Frontal cortex (tissue), 4 donors: ENCODE measurements around the gene ANGPTL2. TPM values are rescaled to one million over a fixed set of nuclear protein-coding genes. Genes with fewer than 3 reads are reported as not detected.
A peak's percentile ranks its signal among the peaks of the same experiment; 100 is the strongest.

Experiments
- DNase-seq, 2 donors: peaks; one replicate each; pipeline ENCODE4 v3.0.0; 2012; ENCODE audit warnings: low spot score in 2 of 2
- FAIRE-seq: peaks from 2 replicates; lab custom pipeline; 2012; peaks lifted over from hg19 to GRCh38; lab: Jason Lieb, UNC
- total RNA-seq: library from RNA; depleted of rRNA; stranded (reverse); fragments of >200 nt; gene quantifications from one replicate; pipeline ENCODE4 v1.2.3, GENCODE V29; 2014
- donor health status: control.
- donor health status: control.
- donor health status: control.

ANGPTL2 gene
- total RNA-seq, 1 donor from 2014 or later, result 2.0 TPM

DNA sequence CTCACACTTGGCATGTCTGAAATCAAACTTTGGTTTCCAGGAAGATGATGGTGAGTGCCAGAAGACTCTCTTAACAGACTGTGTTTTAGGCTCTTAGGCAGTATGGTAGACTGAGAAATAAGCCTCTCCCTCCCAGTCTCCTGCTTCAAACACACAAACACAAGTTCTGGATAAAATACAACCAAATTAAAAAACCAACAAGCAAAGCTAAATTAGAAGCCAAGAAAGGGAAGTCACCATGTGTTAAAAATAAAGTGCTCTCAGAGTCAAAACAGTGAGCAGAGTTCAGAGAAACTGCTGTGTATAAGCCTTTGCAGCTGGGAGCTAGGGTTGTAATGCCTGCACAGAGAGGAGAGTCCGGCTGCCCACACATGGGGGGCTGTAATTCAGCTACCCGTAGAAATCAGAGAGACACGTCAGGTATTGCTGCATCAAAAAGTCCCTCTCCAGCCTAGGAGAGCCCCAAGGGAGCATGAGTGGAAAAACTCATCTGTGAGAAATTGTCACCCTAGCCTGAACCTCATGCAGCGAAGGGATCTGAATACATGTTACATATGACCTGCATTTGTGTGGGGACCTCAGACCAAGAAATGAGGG lies 62.6 kb downstream of the ANGPTL2 start:
- FAIRE-seq (no peak), DNase-seq (no peak)

DNA sequence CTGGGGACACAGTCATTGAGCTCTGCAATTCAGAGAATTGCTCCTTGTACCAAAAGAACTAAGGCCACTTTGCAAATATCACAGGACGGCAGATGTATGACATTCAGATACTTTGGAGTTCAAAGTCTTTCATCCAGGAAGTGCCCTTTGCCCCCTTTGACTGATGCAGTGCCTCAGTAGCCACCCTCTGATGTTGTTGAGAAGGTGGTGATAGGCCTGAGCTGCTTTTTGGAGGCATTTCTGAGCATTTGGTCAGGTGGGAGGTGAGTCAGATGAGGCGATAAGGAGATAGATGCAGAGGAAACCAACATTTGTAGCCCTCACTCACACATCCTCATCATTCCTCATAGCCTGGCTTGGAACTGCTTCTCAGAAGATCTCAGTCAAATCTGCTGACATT lies 63.4 kb downstream of the ANGPTL2 start:
- DNase-seq (no peak), FAIRE-seq (no peak)

DNA sequence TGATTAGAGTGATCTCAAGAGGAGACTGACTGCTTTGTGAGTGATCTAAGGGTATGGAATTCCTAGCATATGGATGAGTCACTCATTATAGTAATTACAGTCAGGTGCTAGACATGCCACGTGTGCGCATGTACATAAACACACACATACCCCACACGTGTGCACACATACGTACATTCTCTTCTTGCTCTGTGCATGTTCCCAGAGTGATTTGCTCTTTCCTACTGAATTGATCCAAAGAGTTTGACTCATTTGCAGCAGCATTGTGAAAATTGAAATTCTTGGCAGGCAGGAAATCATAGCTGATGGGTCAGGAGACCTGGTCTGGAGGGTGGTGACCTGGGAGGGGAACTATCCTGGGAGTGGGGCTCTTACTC lies 63.8 kb downstream of the ANGPTL2 start:
- DNase-seq (no peak), FAIRE-seq (no peak)

DNA sequence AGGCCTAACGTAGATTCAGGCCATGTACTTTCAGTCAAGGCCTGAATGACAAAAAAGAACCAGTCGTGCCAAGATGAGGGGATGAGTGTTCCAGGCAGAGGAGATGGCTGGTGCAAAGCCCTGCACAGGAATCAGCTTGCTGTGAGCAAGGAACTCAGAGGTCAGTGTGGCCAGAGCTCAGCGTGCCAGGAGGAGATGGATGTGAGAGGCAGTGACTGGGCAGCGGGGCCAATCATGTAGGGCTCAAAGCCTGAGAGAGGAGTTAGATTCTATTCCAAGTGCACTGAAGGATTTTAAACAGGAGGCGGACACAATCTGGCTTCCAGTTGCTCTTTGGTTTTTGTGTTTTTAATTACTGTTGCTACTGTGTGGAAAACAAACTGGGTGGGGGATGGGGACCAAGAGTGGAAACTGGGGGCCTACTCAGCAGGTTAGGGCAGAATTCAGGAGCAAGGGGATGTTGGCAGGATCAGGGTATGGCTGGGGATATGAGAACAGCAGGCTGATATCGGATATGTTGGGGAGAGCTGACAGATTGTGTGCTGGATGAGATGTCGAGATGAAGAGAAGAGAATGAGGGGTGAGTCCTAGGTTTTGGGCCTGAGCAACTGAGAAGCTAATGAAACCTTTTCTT lies 64.3 kb downstream of the ANGPTL2 start:
- DNase-seq, result no peak

DNA sequence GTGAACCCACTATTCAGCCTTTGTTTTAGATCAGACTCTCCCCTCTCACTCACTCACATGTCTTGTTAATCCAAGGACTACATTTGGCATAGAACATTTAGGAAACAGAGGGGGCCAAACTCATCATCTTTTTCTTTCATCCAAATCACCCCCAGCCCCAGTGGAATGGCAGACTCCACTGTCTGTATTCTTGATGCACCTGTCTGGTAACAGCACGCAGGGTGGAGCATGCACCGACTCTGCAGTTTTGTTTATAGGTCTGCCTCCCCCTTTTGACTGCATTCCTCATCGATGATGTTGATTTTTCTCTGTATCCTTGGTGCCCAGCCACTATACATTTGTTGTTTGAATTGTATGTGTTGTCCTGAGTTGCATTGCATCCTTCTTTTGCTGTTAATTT lies 66.0 kb downstream of the ANGPTL2 start:
- no peak for FAIRE-seq
- DNase-seq, result no peak

More for the DNA sequence above, 64.3 kb downstream of the ANGPTL2 start:
- no peak for FAIRE-seq

DNA sequence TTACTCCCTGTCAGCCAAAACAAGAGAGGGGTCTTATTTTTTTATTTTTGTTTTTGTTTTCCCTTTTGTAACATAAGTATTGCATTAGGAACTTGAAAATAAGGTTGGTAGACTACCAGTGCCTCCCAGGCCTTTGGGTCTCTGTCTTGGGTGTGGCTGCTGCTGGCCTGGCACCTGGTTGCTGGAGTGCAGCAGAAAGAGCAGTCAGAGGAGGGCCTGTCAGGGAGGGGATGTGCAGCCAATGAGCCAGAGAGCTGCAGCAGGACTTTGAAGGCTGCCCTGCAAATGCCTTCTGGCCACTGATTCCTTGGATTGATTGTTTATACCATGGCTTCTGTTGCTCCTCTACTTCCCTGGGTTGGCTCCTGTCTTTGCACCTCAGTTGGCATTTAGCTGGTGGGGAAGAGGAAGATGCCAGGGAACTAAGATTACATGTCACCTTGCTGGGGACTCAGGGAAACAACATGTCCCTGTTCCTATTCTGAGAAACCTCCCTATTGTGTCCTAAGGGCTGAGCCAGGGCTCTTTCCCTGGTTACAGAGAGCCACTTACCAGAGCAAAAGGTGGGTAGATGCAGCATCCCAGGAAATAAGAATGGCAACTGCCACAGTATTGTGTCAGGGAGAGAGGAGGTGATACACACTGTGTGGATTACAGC lies 66.6 kb downstream of the ANGPTL2 start:
- FAIRE-seq (no peak), DNase-seq (no peak)

DNA sequence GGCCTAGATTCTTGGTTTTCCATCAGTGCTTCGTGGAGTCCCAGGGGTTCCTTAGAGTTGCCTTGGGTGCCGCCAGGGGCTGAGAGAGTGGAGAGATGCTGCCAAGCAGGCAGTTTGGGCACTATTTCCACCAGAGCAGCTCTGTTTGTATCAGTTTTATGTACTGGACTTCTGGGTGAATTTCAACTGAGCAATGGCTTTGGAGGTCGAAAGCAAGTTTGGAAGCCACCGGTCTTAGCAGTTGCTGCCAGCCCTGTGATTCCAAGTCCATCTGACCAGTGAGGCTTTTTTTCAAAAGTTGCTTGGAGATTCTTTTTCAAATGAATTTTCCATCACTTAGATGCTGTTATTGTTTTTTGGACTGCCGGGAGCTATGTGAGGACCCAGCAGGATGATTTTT lies 68.5 kb downstream of the ANGPTL2 start:
- FAIRE-seq, result no peak
- no peak for DNase-seq

DNA sequence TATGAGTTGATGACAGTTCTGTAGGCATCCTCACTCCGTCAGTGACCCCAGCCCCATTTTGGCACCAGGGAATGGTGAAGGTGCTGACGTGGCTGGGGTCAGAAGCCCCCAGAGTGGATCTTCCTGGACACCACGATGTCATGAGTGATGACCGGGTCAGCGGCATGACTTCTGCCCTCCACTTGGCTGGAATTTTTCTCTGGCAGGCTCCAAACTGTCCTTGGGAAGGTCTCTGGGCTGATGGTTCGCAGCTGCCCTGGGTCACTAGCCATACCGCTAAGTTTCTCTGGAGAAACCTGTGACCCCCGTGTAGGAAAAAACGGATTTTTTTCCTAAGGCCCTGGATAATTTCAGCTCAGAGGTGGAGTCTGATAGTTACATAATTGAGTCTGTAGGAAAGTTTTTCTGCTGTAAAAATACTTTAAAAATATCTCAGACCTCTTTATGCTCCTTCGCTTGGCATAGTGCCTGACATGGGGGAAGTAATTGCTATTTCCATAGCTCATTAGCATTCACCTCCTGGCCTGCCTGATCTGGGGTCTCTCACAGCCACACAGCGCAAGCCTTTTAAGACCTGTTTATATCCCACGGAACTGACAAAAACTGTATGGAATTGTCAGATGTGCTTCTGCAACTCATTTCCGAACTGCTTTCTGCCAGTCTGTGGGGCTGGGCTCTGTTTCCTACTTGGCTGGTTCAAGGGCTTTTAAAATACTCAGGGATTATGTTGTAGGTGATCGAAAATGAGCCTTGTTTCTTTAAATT lies 69.2 kb downstream of the ANGPTL2 start:
- no peak for DNase-seq
- FAIRE-seq, result no peak

DNA sequence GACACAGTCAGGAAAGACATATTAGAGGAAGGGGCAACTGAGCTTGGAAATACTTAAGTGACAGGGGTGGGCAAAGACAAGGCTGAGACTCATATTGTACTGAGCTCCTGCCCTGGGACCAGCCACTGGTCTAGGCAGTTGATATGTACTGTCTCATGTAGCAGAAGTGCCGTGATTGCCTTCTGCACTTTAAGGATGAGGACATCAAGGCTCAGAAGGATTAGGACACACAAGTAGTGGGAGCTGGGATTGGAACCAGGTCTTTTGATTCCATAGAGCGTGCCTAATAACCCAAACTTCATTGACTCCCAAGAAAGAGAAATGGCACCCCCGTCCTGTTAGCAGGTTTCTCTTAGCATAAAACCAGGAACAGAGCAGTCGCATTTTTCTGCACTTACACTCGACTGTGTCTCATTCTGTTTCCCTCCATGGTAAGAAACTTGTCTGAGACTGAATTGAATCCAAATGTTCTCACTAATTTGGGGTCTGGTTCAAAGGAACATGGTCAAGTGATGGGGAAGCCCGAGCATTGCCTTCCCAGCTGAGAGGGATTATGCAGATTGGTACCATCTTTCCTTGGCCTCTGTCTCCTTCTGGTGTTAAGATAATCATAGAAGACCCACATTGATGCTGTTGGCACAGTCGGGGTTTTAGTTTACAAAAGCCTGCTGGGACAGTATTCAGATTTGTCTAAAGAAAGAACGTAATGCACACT lies 70.4 kb downstream of the ANGPTL2 start:
- no peak for DNase-seq
- no peak for FAIRE-seq

DNA sequence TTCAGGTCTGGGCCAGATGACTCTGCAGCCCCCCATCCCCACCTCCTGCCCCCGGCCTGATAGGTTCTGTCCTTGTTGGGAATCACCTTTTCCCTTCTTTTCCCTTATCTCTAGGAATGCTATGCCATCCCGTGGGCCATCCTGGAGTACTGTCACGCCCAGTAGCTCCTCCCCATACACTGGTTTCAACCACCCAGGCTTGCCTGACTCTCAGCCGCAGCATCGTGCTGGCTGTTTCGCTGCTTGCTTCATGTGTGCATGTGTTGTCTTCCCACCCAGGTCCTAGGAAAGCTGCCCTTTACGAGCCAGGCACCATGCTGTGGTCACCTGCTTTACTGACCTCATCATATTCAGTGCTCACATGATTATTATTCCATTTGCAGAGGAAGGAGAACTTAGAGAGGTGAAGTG lies 71.8 kb downstream of the ANGPTL2 start:
- DNase-seq (no peak), FAIRE-seq (no peak)

DNA sequence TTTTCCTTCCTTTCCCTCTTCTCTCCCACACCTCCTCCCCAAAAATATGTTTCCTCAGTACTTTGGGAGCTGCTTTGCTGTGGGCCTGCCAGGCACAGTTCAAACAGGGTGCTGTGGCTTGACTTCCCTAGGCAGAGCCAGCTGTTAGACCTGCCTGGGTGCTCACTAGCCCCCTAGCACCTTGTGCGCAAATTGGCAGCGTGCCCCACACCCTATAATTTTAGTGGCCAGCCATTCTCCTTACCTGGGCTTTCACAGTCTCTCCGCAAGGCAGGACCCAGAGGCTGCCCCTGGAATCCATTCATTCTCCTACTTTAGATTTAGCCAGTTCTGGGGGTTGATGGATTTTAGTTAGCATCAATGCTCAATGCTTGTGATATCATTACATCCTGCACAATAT lies 72.3 kb downstream of the ANGPTL2 start:
- DNase-seq (no peak), FAIRE-seq (no peak)

DNA sequence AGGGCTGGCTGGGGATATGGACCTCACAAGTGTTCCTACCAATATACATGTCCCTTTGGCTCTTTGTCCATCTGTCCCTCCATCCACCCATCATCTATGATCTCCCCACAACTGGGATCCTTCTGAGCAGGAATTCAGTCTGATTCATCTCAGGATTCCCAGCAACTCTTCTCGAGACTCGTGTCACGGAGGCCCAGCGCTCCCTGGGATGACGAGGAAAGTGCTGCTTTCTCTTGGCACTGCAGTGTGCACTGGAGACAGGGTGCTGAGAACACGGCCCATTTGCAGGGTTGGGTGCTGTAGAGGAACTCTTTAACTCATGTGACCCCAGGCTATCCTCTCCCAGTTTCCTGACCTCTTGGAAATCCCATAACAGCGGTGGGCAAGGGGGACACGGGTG lies 72.9 kb downstream of the ANGPTL2 start:
- FAIRE-seq (no peak), DNase-seq (no peak)

DNA sequence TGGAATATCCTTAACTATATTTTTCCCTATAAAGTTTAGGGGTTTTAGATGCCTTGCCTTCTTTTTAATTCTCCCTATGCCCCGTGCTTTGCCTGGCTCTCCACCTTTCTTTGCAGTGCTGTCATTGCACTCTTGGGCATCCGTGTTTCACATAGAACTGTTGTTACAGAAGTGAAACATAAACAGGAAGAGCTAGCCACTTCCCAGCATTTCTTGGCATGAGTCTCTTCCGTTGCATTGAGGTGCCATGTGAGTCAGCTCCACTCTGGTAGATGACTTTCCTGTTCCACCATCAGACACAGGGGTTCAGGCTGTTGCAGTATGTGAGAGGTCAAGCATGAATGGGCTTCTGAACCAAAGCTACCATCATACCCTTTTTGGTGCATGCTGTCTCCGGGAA lies 73.4 kb downstream of the ANGPTL2 start:
- DNase-seq (peak in 1 of 2 donors; percentile 25), FAIRE-seq (no peak)

DNA sequence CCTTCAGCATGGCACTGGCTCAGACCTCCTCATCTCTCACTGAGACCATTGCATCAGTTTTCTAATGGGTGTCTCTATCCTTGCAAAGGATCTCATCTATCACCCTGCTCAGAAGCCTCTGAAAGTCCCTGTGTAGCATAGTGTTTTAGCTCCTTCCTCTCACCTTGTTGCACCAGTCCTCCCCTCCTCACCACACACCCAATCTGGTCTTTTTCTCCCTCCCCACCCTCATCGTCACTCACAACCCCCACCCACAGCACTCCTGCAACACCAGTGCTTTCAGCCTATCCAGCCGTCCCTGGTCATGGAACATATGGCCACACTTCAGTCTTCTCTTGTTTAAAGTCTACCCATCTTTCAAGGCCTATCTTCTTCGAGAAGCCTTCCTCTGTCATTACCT lies 74.5 kb downstream of the ANGPTL2 start:
- FAIRE-seq, result no peak
- no peak for DNase-seq

DNA sequence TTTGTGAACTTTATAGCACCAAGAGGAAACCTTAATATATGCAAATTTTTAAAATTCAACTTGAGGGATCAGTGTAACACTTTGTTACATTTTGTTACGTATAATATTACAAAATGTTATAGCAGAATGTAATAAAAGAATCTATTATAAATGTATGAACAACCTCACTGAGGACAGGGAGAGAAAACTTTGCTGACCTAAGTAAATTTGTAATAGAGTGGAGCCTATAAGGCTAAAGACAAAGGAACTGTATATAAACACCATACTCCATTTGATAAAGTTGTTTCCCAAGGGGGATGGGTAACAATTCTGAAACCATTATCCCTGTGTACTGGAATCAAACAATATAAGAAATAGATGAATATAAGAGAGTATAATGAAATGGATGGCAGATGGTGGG lies 77.3 kb downstream of the ANGPTL2 start:
- FAIRE-seq (no peak), DNase-seq (no peak)

DNA sequence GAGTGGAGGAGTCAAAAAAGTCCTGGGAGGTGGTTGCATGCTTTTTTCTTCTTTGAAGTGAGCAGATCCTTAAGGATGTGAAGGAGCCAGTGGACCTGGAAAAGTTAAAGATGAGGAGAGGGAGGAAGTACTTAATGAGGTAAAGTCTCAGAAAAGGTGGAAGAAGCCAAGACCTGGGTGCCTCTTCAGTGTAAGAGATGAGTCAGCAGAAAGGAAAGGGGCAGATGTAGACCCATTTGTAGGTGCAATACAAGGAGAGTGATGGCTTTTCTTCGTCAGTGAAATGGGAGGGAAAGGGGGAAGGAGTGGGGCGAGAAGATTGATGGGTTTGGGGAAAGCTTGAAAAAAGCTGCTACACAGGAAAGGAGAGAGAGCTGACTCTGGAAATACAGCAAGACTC lies 82.9 kb downstream of the ANGPTL2 start:
- no peak for FAIRE-seq
- DNase-seq, result no peak

DNA sequence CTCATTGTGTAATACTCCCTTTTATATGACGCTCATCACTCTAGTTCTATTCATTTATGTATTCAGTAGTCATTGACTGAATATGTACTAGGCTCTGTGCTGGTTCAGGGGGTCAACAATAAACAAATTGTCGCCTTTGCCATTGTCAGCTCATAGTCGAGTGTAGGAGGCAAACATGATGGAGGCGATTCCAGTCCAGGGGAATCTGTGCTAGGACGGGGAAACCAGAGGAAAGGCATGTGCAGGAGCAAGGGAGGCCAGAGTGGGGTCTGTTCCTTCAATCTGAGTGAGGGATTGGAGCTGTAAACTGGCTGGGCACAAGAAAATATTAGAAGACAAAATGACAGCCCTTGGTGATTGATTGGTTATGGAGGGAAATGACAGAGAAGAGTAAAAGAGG lies 83.9 kb downstream of the ANGPTL2 start:
- FAIRE-seq, result no peak
- no peak for DNase-seq
